ENCODE data around the gene GBX2. TPM values are rescaled to one million over a fixed set of nuclear protein-coding genes. Genes with fewer than 3 reads are reported as not detected.

The GBX2 gene
- total and polyA plus RNA-seq, 2 of the 8 experiments (the other 6 are each of a cell fraction or from before 2014, with no cell fraction given) = 0.38 to 0.89 TPM

- TF ChIP-seq, protein P1, sequence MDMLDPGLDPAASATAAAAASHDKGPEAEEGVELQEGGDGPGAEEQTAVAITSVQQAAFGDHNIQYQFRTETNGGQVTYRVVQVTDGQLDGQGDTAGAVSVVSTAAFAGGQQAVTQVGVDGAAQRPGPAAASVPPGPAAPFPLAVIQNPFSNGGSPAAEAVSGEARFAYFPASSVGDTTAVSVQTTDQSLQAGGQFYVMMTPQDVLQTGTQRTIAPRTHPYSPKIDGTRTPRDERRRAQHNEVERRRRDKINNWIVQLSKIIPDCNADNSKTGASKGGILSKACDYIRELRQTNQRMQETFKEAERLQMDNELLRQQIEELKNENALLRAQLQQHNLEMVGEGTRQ (IDR thresholded peaks at IDR 0.05; ENCODE audit: low read length) = no peak
- TF ChIP-seq CBX8 (IDR thresholded peaks at IDR 0.05; ENCODE audit: borderline replicate concordance, low read depth, low read length) (no peak), NANOG (IDR thresholded peaks at IDR 0.05; ENCODE audit: insufficient read depth, low read depth, low read length, poor library complexity, severe bottlenecking) (no peak), SRF (IDR thresholded peaks at IDR 0.05; ENCODE audit: low read depth, low read length) (no peak), JUN (IDR thresholded peaks at IDR 0.05; ENCODE audit: low read depth, low read length) (no peak), PHF8 (conservative IDR thresholded peaks at IDR 0.05; ENCODE audit: low read depth, low read length) (no peak)
Measured at GRCh38 chr2:236209996-236210395, 41.8 kb upstream of the GBX2 start (continued).

All from H1 (cell line).